GM23338 (cell line): ENCODE data around the gene OSGIN1. TPM values are rescaled to one million over a fixed set of nuclear protein-coding genes. Genes with fewer than 3 reads are reported as not detected.

Experiments
- ATAC-seq: fragments of 200-7000 bp; cut with Tn5 transposase; 3 replicates; pipeline ENCODE4 v1.9.1; 2020
- DNase-seq: peaks from one replicate; pipeline ENCODE4 v3.0.0-alpha.2; 2015; ENCODE audit warnings: low spot score
- H2AFZ ChIP-seq: fragments of 200-600 bp; sonication (generic); 2 replicates; pipeline ENCODE4 v1.8.0; 2016; ENCODE audit warnings: antibody characterized with exemption, mild to moderate bottlenecking, moderate library complexity
- H3F3A ChIP-seq: fragments of 200-600 bp; sonication (generic); replicated peaks from 2 replicates; pipeline ENCODE4 v1.8.0; 2017; ENCODE audit warnings: antibody characterized with exemption, mixed run types, low read depth
- H3K27ac ChIP-seq: fragments of 200-600 bp; sonication (generic); 2 replicates; pipeline ENCODE4 v1.6.1; 2016; ENCODE audit warnings: low read depth
- H3K27me3 ChIP-seq: fragments of 200-600 bp; sonication (generic); 2 replicates; pipeline ENCODE4 v1.8.0; 2016; ENCODE audit warnings: mild to moderate bottlenecking, mixed run types, moderate library complexity; ENCODE audit not compliant: insufficient read depth
- H3K36me3 ChIP-seq: fragments of 200-600 bp; sonication (generic); 2 replicates; pipeline ENCODE4 v1.8.0; 2016; ENCODE audit warnings: mild to moderate bottlenecking; ENCODE audit not compliant: insufficient read depth
- H3K4me1 ChIP-seq: fragments of 200-600 bp; sonication (generic); 2 replicates; pipeline ENCODE4 v1.8.0; 2016; ENCODE audit warnings: mild to moderate bottlenecking, moderate library complexity; ENCODE audit not compliant: insufficient read depth
- H3K4me2 ChIP-seq: fragments of 200-600 bp; sonication (generic); 2 replicates; pipeline ENCODE4 v1.7.1; 2017; ENCODE audit warnings: mixed run types
- H3K4me3 ChIP-seq: fragments of 200-600 bp; sonication (generic); 2 replicates; pipeline ENCODE4 v1.6.1; 2016; ENCODE audit warnings: mixed run types
- H3K79me2 ChIP-seq: fragments of 200-600 bp; sonication (generic); replicated peaks from 2 replicates; pipeline ENCODE4 v1.8.0; 2017; ENCODE audit warnings: mild to moderate bottlenecking; ENCODE audit not compliant: insufficient read depth
- H3K9me2 ChIP-seq: fragments of 200-600 bp; sonication (generic); 2 replicates; pipeline ENCODE4 v1.8.0; 2017; ENCODE audit not compliant: insufficient read depth
- H4K20me1 ChIP-seq: fragments of 200-600 bp; sonication (generic); replicated peaks from 2 replicates; pipeline ENCODE4 v1.8.0; 2017; ENCODE audit warnings: mild to moderate bottlenecking; ENCODE audit not compliant: insufficient read depth
- H3K27ac Mint-ChIP-seq: 2 replicates; pipeline ENCODE4 v1.8.0; 2020; ENCODE audit warnings: inconsistent platforms, mild to moderate bottlenecking, moderate library complexity, mixed read lengths
- H3K27me3 Mint-ChIP-seq: 3 replicates; pipeline ENCODE4 v1.8.0; 2022; ENCODE audit warnings: low read depth, mild to moderate bottlenecking, moderate library complexity, mixed read lengths, inconsistent platforms; ENCODE audit not compliant: insufficient read depth, poor library complexity
- H3K36me3 Mint-ChIP-seq: 3 replicates; pipeline ENCODE4 v1.8.0; 2021; ENCODE audit warnings: low read depth, mild to moderate bottlenecking, inconsistent platforms, moderate library complexity, mixed read lengths
- H3K4me1 Mint-ChIP-seq: 3 replicates; pipeline ENCODE4 v1.8.0; 2020; ENCODE audit warnings: mild to moderate bottlenecking, inconsistent platforms, mixed read lengths
- H3K4me3 Mint-ChIP-seq: 3 replicates; pipeline ENCODE4 v1.8.0; 2021; ENCODE audit warnings: moderate library complexity, mild to moderate bottlenecking, inconsistent platforms, mixed read lengths
- H3K9me3 Mint-ChIP-seq: 3 replicates; pipeline ENCODE4 v1.8.0; 2020; ENCODE audit warnings: moderate library complexity, mild to moderate bottlenecking, inconsistent platforms, mixed read lengths
- NANOG ChIP-seq: IDR thresholded peaks from 2 replicates; pipeline ENCODE4 v1.6.1; 2016; ENCODE audit warnings: antibody characterized with exemption, borderline replicate concordance
- POLR2AphosphoS5 ChIP-seq: IDR thresholded peaks from 2 replicates; pipeline ENCODE4 v1.6.1; 2016; ENCODE audit warnings: antibody characterized with exemption, low read depth
- REST ChIP-seq: IDR thresholded peaks from one replicate; pipeline ENCODE4 v1.6.1; 2018; ENCODE audit warnings: antibody characterized with exemption; ENCODE audit not compliant: unreplicated experiment
- STAT1 ChIP-seq: IDR thresholded peaks from one replicate; pipeline ENCODE4 v1.6.1; 2016; ENCODE audit warnings: antibody characterized with exemption; ENCODE audit not compliant: unreplicated experiment
- ZNF114 ChIP-seq: fragments of 250-450 bp; sonication (Bioruptor Pico); IDR thresholded peaks from 2 replicates; pipeline ENCODE4 v1.5.0; 2020; ENCODE audit warnings: mild to moderate bottlenecking, moderate library complexity
- ZNF331 ChIP-seq: fragments of 250-450 bp; sonication (Bioruptor Pico); IDR thresholded peaks from 2 replicates; pipeline ENCODE4 v1.5.0; 2020; ENCODE audit warnings: low read depth, mild to moderate bottlenecking, moderate library complexity
- polyA plus RNA-seq: library from polyadenylated mRNA; unstranded; fragments of >200 nt; fragmentation: Nextera tagmentation; extraction: Ambion mirVana; gene quantifications from 2 replicates; pipeline ENCODE4 v1.2.1, GENCODE V29; 2016
- total RNA-seq: library from RNA; depleted of rRNA; stranded (reverse); fragments of >200 nt; shearing (Covaris generic); gene quantifications from 2 replicates; pipeline ENCODE4 v1.2.3, GENCODE V29; 2014
- TF ChIP-seq, protein P1 (sequence below), 2 experiments: fragments of 200-600 bp in 1 of 2; sonication (generic) in 1 of 2; conservative IDR thresholded peaks; 2 replicates each; pipeline versions ENCODE4 v1.5.1 to v1.6.1; 2016 to 2017; ENCODE audit warnings: antibody characterized with exemption in 2 of 2, low read depth in 2 of 2, mild to moderate bottlenecking in 2 of 2, moderate library complexity in 1 of 2
- TF ChIP-seq, protein P2 (sequence below): fragments of 250-450 bp; sonication (Bioruptor Pico); IDR thresholded peaks from 2 replicates; pipeline ENCODE4 v1.5.0; 2020; ENCODE audit warnings: mild to moderate bottlenecking, moderate library complexity

Gene OSGIN1
- total and polyA plus RNA-seq, 2 experiments from 2014 or later, result 0.32 to 1.6 TPM

DNA sequence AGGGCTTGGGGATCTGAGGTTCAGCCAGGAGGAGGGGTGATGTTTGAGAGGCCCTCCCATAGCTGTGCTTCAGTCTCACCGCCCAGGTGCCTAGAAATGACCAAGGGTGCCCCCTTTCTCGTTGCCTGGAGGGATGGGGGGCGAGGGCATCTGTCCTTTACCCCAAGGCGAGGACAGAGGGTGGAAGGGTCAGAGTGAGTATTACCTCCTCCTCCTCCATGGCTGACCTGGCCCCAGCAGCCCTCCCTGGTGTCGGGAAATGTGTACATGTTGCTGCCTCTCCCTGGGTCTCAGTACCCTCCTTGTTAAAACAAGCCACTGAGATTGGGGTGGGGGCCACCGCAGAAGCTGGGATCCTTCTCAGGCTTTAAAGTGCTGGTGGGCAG is 17.4 kb downstream of the OSGIN1 start (continued):
- TF ChIP-seq, protein P1, sequence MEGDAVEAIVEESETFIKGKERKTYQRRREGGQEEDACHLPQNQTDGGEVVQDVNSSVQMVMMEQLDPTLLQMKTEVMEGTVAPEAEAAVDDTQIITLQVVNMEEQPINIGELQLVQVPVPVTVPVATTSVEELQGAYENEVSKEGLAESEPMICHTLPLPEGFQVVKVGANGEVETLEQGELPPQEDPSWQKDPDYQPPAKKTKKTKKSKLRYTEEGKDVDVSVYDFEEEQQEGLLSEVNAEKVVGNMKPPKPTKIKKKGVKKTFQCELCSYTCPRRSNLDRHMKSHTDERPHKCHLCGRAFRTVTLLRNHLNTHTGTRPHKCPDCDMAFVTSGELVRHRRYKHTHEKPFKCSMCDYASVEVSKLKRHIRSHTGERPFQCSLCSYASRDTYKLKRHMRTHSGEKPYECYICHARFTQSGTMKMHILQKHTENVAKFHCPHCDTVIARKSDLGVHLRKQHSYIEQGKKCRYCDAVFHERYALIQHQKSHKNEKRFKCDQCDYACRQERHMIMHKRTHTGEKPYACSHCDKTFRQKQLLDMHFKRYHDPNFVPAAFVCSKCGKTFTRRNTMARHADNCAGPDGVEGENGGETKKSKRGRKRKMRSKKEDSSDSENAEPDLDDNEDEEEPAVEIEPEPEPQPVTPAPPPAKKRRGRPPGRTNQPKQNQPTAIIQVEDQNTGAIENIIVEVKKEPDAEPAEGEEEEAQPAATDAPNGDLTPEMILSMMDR (conservative IDR thresholded peaks at IDR 0.05; ENCODE audit: low read depth in 2 of 2), result no peak
- TF ChIP-seq POLR2AphosphoS5 (no peak), ZNF331 (CRISPR knock-in tag) (no peak)

- Histone ChIP-seq H2AFZ (no peak overlapping the region), H3K27ac (no peak overlapping the region), H3K9me2 (no peaks in the 10 kb centered on the region), H4K20me1 (no peaks in the 10 kb centered on the region), H3K4me2 (no peak overlapping the region), H3F3A (no peaks in the 10 kb centered on the region), H3K4me1 (no peaks in the 10 kb centered on the region; the same call in 1 of the 2 replicates), H3K36me3 (no peaks in the 10 kb centered on the region), H3K4me3 (no peak overlapping the region), H3K79me2 (no peaks in the 10 kb centered on the region), H3K27me3 (peaks cover 13% of the 10 kb centered on the region)
- Mint-ChIP-seq H3K27me3 (peaks cover 20% of the 10 kb centered on the region), H3K4me1 (peaks cover 9% of the 10 kb centered on the region), H3K9me3 (peaks cover 2% of the 10 kb centered on the region), H3K36me3 (no peaks in the 10 kb centered on the region), H3K4me3 (no peak overlapping the region), H3K27ac (no peak overlapping the region)
- DNase-seq, result no peak
- no peak for ATAC-seq
- TF ChIP-seq REST (no peak), STAT1 (no peak), ZNF114 (no peak), NANOG (no peak), ZNF331 (CRISPR knock-in tag) (no peak), POLR2AphosphoS5 (no peak)
- TF ChIP-seq, protein P2, sequence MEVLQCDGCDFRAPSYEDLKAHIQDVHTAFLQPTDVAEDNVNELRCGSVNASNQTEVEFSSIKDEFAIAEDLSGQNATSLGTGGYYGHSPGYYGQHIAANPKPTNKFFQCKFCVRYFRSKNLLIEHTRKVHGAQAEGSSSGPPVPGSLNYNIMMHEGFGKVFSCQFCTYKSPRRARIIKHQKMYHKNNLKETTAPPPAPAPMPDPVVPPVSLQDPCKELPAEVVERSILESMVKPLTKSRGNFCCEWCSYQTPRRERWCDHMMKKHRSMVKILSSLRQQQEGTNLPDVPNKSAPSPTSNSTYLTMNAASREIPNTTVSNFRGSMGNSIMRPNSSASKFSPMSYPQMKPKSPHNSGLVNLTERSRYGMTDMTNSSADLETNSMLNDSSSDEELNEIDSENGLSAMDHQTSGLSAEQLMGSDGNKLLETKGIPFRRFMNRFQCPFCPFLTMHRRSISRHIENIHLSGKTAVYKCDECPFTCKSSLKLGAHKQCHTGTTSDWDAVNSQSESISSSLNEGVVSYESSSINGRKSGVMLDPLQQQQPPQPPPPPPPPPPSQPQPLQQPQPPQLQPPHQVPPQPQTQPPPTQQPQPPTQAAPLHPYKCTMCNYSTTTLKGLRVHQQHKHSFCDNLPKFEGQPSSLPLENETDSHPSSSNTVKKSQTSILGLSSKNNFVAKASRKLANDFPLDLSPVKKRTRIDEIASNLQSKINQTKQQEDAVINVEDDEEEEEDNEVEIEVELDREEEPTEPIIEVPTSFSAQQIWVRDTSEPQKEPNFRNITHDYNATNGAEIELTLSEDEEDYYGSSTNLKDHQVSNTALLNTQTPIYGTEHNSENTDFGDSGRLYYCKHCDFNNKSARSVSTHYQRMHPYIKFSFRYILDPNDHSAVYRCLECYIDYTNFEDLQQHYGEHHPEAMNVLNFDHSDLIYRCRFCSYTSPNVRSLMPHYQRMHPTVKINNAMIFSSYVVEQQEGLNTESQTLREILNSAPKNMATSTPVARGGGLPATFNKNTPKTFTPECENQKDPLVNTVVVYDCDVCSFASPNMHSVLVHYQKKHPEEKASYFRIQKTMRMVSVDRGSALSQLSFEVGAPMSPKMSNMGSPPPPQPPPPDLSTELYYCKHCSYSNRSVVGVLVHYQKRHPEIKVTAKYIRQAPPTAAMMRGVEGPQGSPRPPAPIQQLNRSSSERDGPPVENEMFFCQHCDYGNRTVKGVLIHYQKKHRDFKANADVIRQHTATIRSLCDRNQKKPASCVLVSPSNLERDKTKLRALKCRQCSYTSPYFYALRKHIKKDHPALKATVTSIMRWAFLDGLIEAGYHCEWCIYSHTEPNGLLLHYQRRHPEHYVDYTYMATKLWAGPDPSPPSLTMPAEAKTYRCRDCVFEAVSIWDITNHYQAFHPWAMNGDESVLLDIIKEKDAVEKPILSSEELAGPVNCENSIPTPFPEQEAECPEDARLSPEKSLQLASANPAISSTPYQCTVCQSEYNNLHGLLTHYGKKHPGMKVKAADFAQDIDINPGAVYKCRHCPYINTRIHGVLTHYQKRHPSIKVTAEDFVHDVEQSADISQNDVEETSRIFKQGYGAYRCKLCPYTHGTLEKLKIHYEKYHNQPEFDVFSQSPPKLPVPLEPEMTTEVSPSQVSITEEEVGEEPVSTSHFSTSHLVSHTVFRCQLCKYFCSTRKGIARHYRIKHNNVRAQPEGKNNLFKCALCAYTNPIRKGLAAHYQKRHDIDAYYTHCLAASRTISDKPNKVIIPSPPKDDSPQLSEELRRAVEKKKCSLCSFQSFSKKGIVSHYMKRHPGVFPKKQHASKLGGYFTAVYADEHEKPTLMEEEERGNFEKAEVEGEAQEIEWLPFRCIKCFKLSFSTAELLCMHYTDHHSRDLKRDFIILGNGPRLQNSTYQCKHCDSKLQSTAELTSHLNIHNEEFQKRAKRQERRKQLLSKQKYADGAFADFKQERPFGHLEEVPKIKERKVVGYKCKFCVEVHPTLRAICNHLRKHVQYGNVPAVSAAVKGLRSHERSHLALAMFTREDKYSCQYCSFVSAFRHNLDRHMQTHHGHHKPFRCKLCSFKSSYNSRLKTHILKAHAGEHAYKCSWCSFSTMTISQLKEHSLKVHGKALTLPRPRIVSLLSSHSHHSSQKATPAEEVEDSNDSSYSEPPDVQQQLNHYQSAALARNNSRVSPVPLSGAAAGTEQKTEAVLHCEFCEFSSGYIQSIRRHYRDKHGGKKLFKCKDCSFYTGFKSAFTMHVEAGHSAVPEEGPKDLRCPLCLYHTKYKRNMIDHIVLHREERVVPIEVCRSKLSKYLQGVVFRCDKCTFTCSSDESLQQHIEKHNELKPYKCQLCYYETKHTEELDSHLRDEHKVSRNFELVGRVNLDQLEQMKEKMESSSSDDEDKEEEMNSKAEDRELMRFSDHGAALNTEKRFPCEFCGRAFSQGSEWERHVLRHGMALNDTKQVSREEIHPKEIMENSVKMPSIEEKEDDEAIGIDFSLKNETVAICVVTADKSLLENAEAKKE (CRISPR knock-in tag), result no peak
- TF ChIP-seq, protein P1 (conservative IDR thresholded peaks at IDR 0.05; ENCODE audit: low read depth in 2 of 2), result no peak
Measured at GRCh38 chr16:83971165-83972130, 18.4 kb downstream of the OSGIN1 start.
